HG02981 (cell line): ENCODE data around the gene THRB.

ENCODE experiments used
- ATAC-seq: cut with Tn5 transposase; IDR thresholded peaks from one replicate; pipeline ENCODE4 v1.9.1; 2021; ENCODE audit warnings: mild to moderate bottlenecking, moderate library complexity; ENCODE audit not compliant: unreplicated experiment

The THRB gene

GRCh38 chr3:24237971-24238706 lies 256.5 kb downstream of the THRB start:
- peak; percentile 73 for ATAC-seq

- peak; percentile 51 for ATAC-seq
Measured at GRCh38 chr3:24235121-24235520, 259.5 kb downstream of the THRB start.

- no peak for ATAC-seq
Measured at GRCh38 chr3:24232784-24233183, 261.9 kb downstream of the THRB start.

DNA sequence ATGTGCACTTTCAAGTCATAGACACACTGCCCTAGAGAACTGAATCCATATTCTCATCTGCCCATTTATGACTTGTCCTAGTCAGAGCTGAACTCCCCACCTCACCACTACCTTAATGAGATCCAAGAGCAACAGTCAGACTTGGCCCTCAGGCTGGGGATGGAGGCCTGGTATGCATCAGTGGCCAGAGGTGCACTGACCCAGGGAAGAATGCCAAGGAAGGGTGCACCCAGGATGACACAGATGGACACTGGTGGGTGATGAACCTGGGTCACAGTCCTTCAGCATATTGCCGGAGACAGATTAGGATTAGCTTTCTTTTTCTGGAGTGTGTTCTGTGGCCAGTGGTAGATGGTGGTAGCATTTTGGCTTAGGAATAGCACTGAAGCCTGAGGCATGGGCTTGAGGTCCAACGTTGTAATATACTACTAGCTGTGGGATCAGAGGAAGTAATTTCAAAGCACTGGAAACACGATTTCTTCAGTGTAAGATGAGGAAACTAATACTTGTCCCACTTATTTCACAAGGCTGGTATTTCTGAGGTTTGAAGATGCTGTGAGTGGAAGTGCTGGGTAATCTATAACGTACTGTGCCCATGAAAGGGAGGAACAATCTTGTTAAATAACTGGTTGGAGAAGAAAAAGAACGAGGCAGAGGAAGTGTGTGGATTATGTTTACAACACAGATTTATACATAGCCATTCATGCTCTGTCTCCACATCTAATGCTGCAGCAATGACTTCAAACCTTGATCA lies 265.0 kb downstream of the THRB start:
- no peak for ATAC-seq

GRCh38 chr3:24227635-24228034 lies 267.0 kb downstream of the THRB start:
- no peak for ATAC-seq

DNA sequence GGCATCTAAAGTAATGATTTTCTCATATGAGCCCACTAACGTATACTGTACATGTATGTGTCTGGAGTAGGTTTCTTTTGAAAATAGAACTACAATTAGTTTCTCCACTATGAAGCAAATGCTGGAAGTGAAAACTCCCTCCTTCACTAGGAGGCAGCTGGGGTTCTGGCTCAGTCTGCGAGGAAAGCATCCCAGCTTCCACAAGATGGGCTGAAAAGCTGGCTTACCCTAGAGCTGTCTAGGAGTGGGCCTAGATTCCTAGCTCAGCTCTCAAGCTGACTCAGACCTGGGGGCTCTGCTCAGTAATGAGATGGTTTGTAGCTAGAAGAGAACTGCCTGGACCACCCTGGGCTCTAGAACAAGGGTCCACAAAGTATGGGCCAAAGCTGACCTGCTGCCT lies 268.3 kb downstream of the THRB start:
- no peak for ATAC-seq

DNA sequence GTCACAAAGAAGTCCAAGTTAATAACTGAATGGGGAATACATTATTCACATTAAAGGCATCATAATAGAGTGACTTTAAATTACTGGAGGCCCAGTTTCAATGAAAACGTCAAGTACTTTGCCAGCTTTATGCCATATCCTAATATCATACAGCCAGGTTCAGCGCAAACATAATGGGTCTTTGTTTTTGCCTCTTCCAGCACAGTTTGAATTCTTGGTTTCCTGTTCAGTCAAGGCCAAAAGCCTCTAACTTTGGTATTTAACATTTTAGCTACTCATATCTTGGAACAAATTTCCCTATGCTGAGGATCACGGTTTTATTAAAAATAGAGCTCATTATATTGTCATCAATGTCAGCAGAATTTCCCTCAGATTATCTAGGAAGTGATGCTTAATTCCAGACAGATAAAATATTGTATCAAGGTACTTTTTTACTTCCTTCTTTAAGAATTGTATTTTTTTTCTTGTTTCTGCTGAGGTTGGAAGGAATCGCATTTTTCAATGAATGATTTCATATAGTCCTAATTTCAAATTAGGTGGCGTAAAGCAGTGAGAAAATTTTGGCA lies 269.2 kb downstream of the THRB start:
- ATAC-seq = no peak

GRCh38 chr3:24224666-24225384 lies 269.8 kb downstream of the THRB start:
- ATAC-seq = no peak

GRCh38 chr3:24222165-24222805 lies 272.4 kb downstream of the THRB start:
- no peak for ATAC-seq

DNA sequence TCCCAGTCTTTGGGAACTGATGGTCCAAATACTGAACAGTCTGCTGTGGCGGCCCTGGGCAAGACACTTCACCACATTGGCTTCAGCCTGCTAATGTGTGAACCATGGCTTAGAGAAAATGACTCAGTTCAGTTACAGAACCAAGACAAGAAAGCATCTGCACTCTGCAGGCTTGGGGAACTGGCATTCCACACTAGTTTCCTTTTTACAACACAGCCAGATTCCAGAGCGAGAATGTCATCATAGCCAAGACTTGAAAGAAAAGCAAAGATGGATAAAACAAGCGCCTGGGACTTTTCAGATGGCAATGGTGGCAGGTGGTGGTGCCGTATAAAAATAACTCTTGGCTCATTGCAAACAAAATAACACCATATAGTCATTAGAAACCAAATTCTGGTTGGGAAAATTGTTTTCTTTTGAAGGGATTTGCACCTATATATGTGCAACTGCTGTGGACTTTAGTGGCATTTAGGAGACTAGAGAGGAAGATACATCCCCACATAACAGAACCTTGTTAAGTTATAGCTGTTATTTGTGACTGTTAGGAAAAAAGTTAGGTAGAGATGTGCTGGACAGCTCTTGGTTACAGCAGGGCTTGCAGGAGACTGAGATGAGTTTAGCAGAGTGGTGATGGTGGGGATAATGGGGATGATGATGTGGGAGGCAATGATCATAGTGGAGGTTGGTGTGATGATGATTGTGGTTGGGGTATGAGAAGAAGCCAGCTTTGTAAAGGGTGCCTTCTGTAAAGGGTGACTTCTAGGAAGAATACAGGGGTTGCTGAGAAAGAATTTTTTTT lies 273.6 kb downstream of the THRB start:
- ATAC-seq = no peak

- ATAC-seq = no peak
Measured at GRCh38 chr3:24215502-24215901, 279.1 kb downstream of the THRB start.

- ATAC-seq = no peak
Measured at GRCh38 chr3:24211381-24211780, 283.3 kb downstream of the THRB start.

GRCh38 chr3:24202071-24202470 lies 292.6 kb downstream of the THRB start:
- no peak for ATAC-seq

- ATAC-seq = no peak
Measured at GRCh38 chr3:24201301-24201700, 293.3 kb downstream of the THRB start.

- ATAC-seq = no peak
Measured at GRCh38 chr3:24199775-24200247, 294.8 kb downstream of the THRB start.

- ATAC-seq = no peak
Measured at GRCh38 chr3:24199300-24199699, 295.4 kb downstream of the THRB start.

DNA sequence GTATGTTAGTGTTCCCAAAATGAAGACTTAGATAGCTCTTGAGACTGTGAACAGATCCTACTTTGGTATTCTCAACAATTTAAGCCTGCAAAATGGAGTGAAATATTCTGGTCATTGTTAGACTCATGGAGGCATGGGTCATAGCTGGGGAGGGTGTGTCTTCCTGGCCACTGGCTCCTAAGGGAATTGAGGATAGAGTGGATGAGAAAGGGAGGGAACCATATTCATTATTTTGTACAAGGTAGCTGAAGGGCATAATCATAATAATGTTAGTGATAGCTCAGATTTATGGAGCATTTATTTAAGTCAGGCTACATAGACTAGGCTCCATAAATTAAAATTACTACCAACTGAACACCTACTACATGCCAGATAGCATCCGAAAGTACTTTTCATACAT lies 295.9 kb downstream of the THRB start:
- ATAC-seq = no peak

GRCh38 chr3:24197809-24198208 lies 296.8 kb downstream of the THRB start:
- ATAC-seq = no peak

- no peak for ATAC-seq
Measured at GRCh38 chr3:24196526-24196925, 298.1 kb downstream of the THRB start.
